Vagina (tissue), 2 donors: ENCODE results near the gene MAMDC2. TPM values are rescaled to one million over a fixed set of nuclear protein-coding genes. Genes with fewer than 3 reads are reported as not detected.

ENCODE experiments used
- DNase-seq, 2 donors: peaks; one replicate each; pipeline ENCODE4 v3.0.0-alpha.2; 2017; ENCODE audit errors: extremely low spot score in 2 of 2
- H3K27ac ChIP-seq: fragments of 200-600 bp; sonication (generic); one replicate; pipeline ENCODE4 v1.5.1; 2019
- H3K27me3 ChIP-seq: fragments of 200-600 bp; sonication (generic); one replicate; pipeline ENCODE4 v1.5.1; 2019
- H3K36me3 ChIP-seq, 2 donors: fragments of 200-600 bp; sonication (generic); one replicate each; pipeline ENCODE4 v1.5.1; 2017 to 2019
- H3K4me1 ChIP-seq: fragments of 200-600 bp; sonication (generic); one replicate; pipeline ENCODE4 v1.5.1; 2019
- H3K4me3 ChIP-seq, 2 donors: fragments of 200-600 bp; sonication (generic); 1 replicate in 1 of 2; 2 replicates in 1 of 2; pipeline ENCODE4 v1.5.1; 2016 to 2019
- H3K9me3 ChIP-seq: fragments of 200-600 bp; sonication (generic); one replicate; pipeline ENCODE4 v1.5.1; 2019
- CTCF ChIP-seq, 3 experiments: fragments of 450-650 bp in 2 of 3; fragments of 200-600 bp in 1 of 3; sonication (generic) in 1 of 3; IDR thresholded peaks; one replicate each; pipeline ENCODE4 v1.5.1; 2017 to 2019; ENCODE audit warnings: antibody characterized with exemption in 3 of 3, mild to moderate bottlenecking in 2 of 3, moderate library complexity in 2 of 3
- POLR2A ChIP-seq, 2 donors: fragments of 450-650 bp; IDR thresholded peaks; one replicate each; pipeline ENCODE4 v1.6.1; 2017; ENCODE audit warnings: antibody characterized with exemption in 2 of 2, mild to moderate bottlenecking in 2 of 2, moderate library complexity in 2 of 2
- POLR2AphosphoS5 ChIP-seq, 2 donors: sonication (generic); formaldehyde crosslinking; IDR thresholded peaks; one replicate each; pipeline ENCODE4 v1.9.0; 2017; ENCODE audit warnings: antibody characterized with exemption in 2 of 2, mild to moderate bottlenecking in 2 of 2, low read depth in 1 of 2; ENCODE audit not compliant: insufficient read depth in 1 of 2
- intact Hi-C: fragments of 100-400 bp; cut with DNase I; formaldehyde crosslinking; loops from one replicate; pipeline ENCODE4 v1.15.1; 2023
- total RNA-seq: library from RNA; depleted of rRNA; stranded (reverse); fragments of >200 nt; gene quantifications from one replicate; pipeline ENCODE4 v1.2.3, GENCODE V29; 2016

MAMDC2 gene
- total RNA-seq, 1 donor from 2014 or later, result 38.5 TPM

- no peak for TF ChIP-seq CTCF (IDR thresholded peaks at IDR 0.05)
- TF ChIP-seq POLR2A (IDR thresholded peaks at IDR 0.05), result no peak
- TF ChIP-seq POLR2AphosphoS5 (IDR thresholded peaks at IDR 0.05; ENCODE audit: insufficient read depth in 1 of 2, low read depth in 1 of 2), result no peak
- Histone ChIP-seq H3K9me3 (no peaks in the 10 kb centered on the region), H3K27ac (no peak overlapping the region), H3K4me3 (no peak overlapping the region), H3K27me3 (no peaks in the 10 kb centered on the region), H3K36me3 (no peaks in the 10 kb centered on the region), H3K4me1 (no peaks in the 10 kb centered on the region)
- intact Hi-C loops, result no loop called here
- peak in 1 of 2 donors; percentile 49 for DNase-seq
Measured at GRCh38 chr9:70100362-70100761, 56.7 kb downstream of the MAMDC2 start.

DNA sequence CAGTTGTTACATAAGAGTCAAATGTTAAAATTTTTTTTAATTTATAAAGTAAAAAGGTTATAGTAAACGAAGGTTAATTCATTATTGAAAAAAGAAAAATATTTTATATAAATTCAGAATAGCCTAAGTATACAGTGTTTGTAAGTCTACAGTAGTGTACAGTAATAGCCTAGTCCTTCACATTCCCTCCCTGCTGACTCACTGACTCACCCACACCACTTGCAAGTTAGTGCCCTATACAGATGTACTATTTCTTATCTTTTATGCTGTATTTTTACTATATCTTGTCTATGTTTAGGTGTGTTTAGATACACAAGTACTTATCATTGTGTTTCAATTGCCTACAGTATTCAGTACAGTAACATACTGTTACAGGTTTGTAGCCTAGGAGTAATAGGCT lies 57.6 kb downstream of the MAMDC2 start:
- Histone ChIP-seq H3K36me3 (no peaks in the 10 kb centered on the region), H3K4me3 (no peak overlapping the region), H3K27ac (no peak overlapping the region), H3K4me1 (no peaks in the 10 kb centered on the region), H3K27me3 (no peaks in the 10 kb centered on the region), H3K9me3 (no peaks in the 10 kb centered on the region)
- intact Hi-C loops, result no loop called here
- no peak for TF ChIP-seq POLR2A (IDR thresholded peaks at IDR 0.05)
- TF ChIP-seq CTCF (IDR thresholded peaks at IDR 0.05), result no peak
- no peak for TF ChIP-seq POLR2AphosphoS5 (IDR thresholded peaks at IDR 0.05; ENCODE audit: insufficient read depth in 1 of 2, low read depth in 1 of 2)
- no peak for DNase-seq

GRCh38 chr9:70105147-70105546 lies 61.5 kb downstream of the MAMDC2 start:
- Histone ChIP-seq H3K4me1 (no peaks in the 10 kb centered on the region), H3K27ac (no peak overlapping the region), H3K27me3 (no peaks in the 10 kb centered on the region), H3K9me3 (no peaks in the 10 kb centered on the region), H3K36me3 (peaks cover 0 to 4% of the 10 kb centered on the region in 2 donors), H3K4me3 (no peak overlapping the region)
- intact Hi-C loops, result no loop called here
- no peak for TF ChIP-seq POLR2AphosphoS5 (IDR thresholded peaks at IDR 0.05; ENCODE audit: insufficient read depth in 1 of 2, low read depth in 1 of 2)
- no peak for TF ChIP-seq POLR2A (IDR thresholded peaks at IDR 0.05)
- no peak for TF ChIP-seq CTCF (IDR thresholded peaks at IDR 0.05)
- peak in 1 of 2 donors; percentile 1 for DNase-seq

GRCh38 chr9:70106571-70106970 lies 62.9 kb downstream of the MAMDC2 start:
- Histone ChIP-seq H3K27ac (no peak overlapping the region), H3K4me3 (no peak overlapping the region), H3K27me3 (no peaks in the 10 kb centered on the region), H3K4me1 (peaks cover 8% of the 10 kb centered on the region), H3K36me3 (peaks cover 0 to 4% of the 10 kb centered on the region in 2 donors), H3K9me3 (no peaks in the 10 kb centered on the region)
- intact Hi-C loops, result no loop called here
- DNase-seq, result peak in 1 of 2 donors; percentile 34
- TF ChIP-seq CTCF (IDR thresholded peaks at IDR 0.05) (no peak), POLR2A (IDR thresholded peaks at IDR 0.05) (no peak), POLR2AphosphoS5 (IDR thresholded peaks at IDR 0.05; ENCODE audit: insufficient read depth in 1 of 2, low read depth in 1 of 2) (no peak)

GRCh38 chr9:70107558-70107957 lies 63.9 kb downstream of the MAMDC2 start:
- DNase-seq, result peak in 1 of 2 donors; percentile 40
- TF ChIP-seq CTCF (IDR thresholded peaks at IDR 0.05) (no peak), POLR2AphosphoS5 (IDR thresholded peaks at IDR 0.05; ENCODE audit: insufficient read depth in 1 of 2, low read depth in 1 of 2) (no peak), POLR2A (IDR thresholded peaks at IDR 0.05) (no peak)
- no peaks in the 10 kb centered on the region for H3K27me3 ChIP-seq
- H3K27ac ChIP-seq, result no peak overlapping the region
- peaks cover 0 to 4% of the 10 kb centered on the region in 2 donors for H3K36me3 ChIP-seq
- no peaks in the 10 kb centered on the region for H3K9me3 ChIP-seq
- no peak overlapping the region for H3K4me3 ChIP-seq
- H3K4me1 ChIP-seq, result peaks cover 8% of the 10 kb centered on the region
- intact Hi-C loops, result no loop called here
